ENCODE measurements around the gene AFTPH. TPM values are rescaled to one million over a fixed set of nuclear protein-coding genes. Genes with fewer than 3 reads are reported as not detected.

AFTPH gene
- total RNA-seq, 2 experiments from 2014 or later = 25.3 to 27.3 TPM

DNA sequence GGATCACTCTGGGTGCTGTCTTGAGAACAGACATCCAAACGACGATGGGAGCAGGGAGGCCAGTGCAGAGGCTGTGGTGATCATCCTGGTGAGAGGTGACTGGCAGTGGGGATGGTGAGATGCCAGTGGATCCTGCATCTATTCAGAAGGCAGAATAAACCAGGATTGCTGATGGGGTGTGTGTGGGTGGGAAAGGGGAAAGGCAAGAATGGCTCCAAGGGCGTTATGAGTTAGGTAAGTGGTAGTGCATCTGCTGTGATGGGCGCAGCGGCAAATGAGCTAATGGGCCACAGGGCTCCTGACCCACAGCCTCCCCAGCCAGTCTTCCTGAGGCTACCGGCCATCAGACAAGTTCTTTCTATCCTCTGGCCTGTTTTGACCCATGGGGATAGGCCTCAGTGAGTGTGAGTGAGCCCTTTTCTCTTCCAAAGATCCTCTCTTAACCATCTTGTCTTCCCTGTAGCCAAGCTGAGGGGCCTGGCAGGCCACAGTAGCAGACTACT, 100.0 kb downstream of the AFTPH start:
- H3K9me3 Mint-ChIP-seq = no peaks in the 10 kb centered on the region
- CTCF ChIA-PET = interaction anchor here (0.8 to 1.1 kb wide), 2 partner anchors 22 to 101 kb away, joined by 3 read pairs; partner anchors contain the start of gene AFTPH
- no peak overlapping the region for H3K27ac Mint-ChIP-seq

DNA sequence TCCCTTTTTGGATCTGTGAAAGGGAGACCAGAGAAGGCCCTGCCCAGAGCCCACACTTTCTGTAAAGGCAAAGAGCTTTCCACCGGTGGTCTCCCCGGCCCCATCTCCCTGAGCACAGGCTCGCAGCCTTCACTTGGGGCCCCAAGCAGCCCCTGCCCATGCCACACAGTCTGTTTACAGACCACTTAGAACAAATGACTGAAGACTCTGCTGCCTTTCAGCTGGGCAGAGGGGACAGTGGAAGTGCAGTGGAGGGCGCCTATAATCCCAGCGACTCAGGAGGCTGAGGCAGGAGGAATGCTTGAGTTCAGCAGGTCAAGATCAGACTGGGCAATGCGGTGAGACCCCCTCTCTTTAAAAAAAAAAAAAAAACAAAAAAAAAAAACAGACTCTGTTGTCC, 100.7 kb downstream of the AFTPH start:
- Mint-ChIP-seq H3K36me3 (ENCODE audit: low read depth) (no peaks in the 10 kb centered on the region), H3K9me3 (no peaks in the 10 kb centered on the region), H3K4me1 (ENCODE audit: low read depth) (no peaks in the 10 kb centered on the region), H3K27me3 (ENCODE audit: low read depth) (no peaks in the 10 kb centered on the region), H3K27ac (no peak overlapping the region), H3K4me3 (no peak overlapping the region)
- DNase-seq = no peak
- intact Hi-C loops (cut with micrococcal nuclease) = no loop called here
- CTCF ChIA-PET = interaction anchor here (0.8 to 1.9 kb wide), 5 partner anchors 8 to 101 kb away, joined by 3 to 6 read pairs (median 5); partner anchors contain the start of gene AFTPH

More for the DNA sequence above, 100.0 kb downstream of the AFTPH start:
- DNase-seq = no peak
- intact Hi-C loops (cut with micrococcal nuclease) = no loop called here
- Mint-ChIP-seq H3K27me3 (ENCODE audit: low read depth) (no peaks in the 10 kb centered on the region), H3K4me3 (no peak overlapping the region), H3K36me3 (ENCODE audit: low read depth) (no peaks in the 10 kb centered on the region), H3K4me1 (ENCODE audit: low read depth) (no peaks in the 10 kb centered on the region)

DNA sequence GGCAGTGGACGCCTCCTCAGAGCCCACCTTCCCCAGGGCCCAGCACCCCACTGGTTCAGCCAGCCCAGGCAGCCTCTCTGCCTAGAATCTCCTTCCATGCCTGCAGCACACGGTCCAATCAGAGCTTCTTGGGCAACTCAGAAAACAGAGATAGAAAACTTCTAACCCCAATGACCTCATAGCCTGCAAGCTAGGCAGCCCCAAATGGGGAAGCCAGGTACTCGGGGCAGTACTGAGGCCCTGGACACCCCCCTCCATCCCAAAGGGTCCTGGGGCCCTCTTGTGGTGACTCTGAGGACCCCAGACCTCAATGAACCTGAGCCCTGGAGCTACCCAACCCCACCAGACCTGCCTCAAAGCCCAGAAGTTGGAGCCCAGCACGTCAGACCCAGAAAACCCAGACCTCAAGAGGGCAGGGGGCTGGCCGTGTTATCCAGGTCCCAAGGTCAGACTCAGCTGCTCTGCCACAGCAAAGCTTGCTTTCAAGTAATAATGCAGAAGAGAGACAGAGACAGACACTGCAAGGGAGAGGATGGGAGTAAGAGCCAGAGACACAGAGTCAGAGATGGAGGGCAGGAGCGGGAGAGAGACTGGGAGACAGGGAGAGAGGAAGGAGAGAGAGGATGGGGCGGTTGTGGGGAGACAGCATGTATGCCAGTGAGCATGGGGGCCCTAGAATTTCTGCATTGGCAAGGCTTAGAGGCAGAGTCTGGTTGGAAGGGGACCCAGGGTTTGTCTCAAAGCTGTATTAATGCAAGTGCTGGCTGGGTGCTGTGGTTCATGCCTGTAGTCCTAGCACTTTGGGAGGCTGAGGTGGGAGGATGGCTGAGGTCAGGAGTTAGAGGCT, 101.4 kb downstream of the AFTPH start:
- H3K4me1 Mint-ChIP-seq (ENCODE audit: low read depth) = no peaks in the 10 kb centered on the region
- H3K4me3 Mint-ChIP-seq = no peak overlapping the region
- intact Hi-C loops (cut with micrococcal nuclease) = no loop called here
- no peaks in the 10 kb centered on the region for H3K36me3 Mint-ChIP-seq (ENCODE audit: low read depth)
- CTCF ChIA-PET = interaction anchor here (0.6 to 1.9 kb wide), 7 partner anchors 9 to 257 kb away, joined by 3 to 6 read pairs (median 3); partner anchors contain the start of gene AFTPH
- H3K27me3 Mint-ChIP-seq (ENCODE audit: low read depth) = no peaks in the 10 kb centered on the region
- H3K27ac Mint-ChIP-seq = no peak overlapping the region
- H3K9me3 Mint-ChIP-seq = no peaks in the 10 kb centered on the region
- DNase-seq = no peak

DNA sequence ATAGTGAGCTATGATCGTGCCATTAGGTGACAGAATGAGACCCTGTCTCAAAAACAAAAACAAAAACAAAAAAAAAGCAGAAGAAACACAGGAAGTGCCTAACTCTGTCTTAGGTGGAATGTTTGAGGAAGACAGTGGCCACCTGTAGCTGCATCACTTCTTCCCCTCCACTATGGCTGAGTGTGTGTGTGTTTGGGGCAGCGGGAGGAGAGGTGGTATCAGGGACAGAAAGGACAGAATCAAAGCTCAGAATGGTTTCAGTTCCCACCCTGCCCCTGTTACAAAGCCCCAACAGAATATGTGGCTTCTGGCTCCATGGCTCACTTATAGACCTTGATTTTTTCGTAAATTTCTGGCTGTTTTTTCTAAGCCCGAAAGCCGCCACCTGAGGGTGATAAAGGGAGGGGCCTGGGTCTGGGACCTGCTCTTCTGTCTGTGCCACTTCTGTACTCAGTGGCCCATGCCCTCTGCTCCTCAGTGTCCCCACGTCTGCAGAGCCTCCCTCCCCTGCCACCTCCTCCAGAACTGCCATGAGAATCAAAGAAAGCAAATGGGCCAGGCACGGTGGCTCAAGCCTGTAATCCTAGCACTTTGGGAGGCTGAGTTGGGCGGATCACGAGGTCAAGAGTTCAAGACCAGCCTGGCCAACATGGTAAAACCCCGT, 102.2 kb downstream of the AFTPH start:
- no peaks in the 10 kb centered on the region for H3K9me3 Mint-ChIP-seq
- H3K4me3 Mint-ChIP-seq = no peak overlapping the region
- no peak for DNase-seq
- intact Hi-C loops (cut with micrococcal nuclease) = no loop called here
- H3K27me3 Mint-ChIP-seq (ENCODE audit: low read depth) = no peaks in the 10 kb centered on the region
- no peaks in the 10 kb centered on the region for H3K4me1 Mint-ChIP-seq (ENCODE audit: low read depth)
- H3K27ac Mint-ChIP-seq = no peak overlapping the region
- CTCF ChIA-PET = interaction anchor here (0.6 to 1.9 kb wide), 6 partner anchors 10 to 256 kb away, joined by 3 to 6 read pairs (median 5); partner anchors contain the start of gene AFTPH
- H3K36me3 Mint-ChIP-seq (ENCODE audit: low read depth) = no peaks in the 10 kb centered on the region

DNA sequence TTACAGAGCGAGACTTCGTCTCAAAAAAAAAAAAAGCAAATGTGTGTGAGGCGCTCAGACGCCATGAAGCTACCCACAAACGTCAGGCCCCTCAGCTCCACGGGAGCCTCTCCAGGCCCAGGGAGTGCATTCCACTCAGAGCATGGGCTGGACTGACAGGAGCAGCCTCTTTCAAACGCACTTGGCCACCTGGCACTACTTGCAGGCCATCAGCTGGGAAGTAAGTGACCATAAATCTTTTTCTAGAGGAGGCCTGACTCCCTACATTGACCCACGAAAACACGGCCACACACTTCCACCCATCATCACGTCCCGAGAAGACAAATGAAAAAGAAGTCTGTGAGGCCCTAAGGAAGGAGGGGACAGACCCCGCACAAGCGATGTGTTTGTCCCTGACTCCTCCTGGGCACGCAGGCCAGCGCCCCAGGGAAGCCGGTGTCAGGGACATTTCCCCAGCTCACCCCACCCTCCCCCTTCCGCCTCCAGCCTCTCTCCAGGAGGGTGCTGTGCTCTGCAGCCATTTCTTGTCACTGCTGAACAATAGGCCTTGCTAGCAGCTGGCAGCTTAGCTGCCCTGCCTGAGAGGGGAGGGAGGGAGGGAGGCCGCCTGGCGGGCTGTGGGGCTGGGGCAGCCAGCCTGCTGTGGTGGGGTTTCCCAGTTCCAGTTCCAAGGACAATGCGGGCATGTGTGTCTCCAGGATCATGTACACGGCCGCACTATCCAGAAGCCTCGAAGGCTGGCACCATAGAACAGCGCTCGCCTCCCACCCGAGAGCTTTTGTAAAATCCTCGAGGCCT, 103.0 kb downstream of the AFTPH start:
- no peak overlapping the region for H3K4me3 Mint-ChIP-seq
- H3K36me3 Mint-ChIP-seq (ENCODE audit: low read depth) = no peaks in the 10 kb centered on the region
- DNase-seq = no peak
- intact Hi-C loops (cut with micrococcal nuclease) = no loop called here
- H3K27ac Mint-ChIP-seq = no peak overlapping the region
- CTCF ChIA-PET = interaction anchor here (1.0 to 1.9 kb wide), 3 partner anchors 10 to 41 kb away, joined by 3 to 5 read pairs (median 5); no protein-coding TSS in a partner anchor
- no peaks in the 10 kb centered on the region for H3K4me1 Mint-ChIP-seq (ENCODE audit: low read depth)
- no peaks in the 10 kb centered on the region for H3K27me3 Mint-ChIP-seq (ENCODE audit: low read depth)
- H3K9me3 Mint-ChIP-seq = no peaks in the 10 kb centered on the region

DNA sequence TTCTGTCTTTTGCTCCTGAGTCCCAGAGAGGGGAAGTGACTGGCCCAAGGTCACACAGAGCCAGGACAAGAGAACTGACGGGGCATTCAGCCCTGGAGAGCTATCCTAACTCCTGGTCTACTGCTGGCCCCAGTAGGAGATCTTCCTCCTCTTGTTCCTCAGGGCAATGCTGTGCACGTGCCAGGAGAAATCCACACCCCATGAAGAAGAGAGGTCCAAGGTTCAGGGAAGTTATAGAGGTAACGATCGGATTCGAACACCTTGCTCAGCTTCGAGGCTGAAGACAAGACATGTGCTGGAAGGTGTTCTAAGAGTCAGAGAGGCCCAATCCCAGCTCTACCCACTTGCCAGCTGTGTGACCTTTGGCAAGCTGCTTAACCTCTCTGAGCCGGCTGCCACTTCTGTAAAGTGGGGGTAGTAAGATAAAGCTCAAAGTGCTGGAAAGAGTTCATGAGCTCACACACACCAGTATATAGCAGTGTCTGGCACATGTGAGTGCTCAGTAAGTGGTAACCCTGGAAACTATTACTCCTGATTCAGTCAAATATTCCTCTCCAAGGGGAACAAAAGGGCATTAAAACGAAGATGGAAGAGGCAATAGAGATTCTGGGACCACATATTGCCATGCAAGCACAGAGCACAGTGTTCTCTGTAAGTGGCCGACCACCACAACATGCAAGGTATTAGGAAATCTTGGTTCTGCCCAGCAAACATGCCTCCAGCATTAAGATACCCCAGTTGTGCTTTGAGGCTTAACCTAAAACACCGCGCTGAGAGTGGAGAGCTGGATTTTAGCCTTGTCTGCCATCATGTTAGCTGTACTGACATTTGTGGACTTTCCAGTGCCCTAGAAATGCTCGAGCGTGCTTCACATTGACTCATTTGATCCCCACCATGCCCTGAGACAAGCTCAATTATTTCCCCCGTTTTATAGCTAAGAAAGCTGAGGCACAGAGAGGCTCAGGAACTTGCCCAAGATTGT, 104.0 kb downstream of the AFTPH start:
- H3K27me3 Mint-ChIP-seq (ENCODE audit: low read depth) = no peaks in the 10 kb centered on the region
- H3K9me3 Mint-ChIP-seq = no peaks in the 10 kb centered on the region
- intact Hi-C loops (cut with micrococcal nuclease) = no loop called here
- no peaks in the 10 kb centered on the region for H3K36me3 Mint-ChIP-seq (ENCODE audit: low read depth)
- H3K27ac Mint-ChIP-seq = no peak overlapping the region
- no peaks in the 10 kb centered on the region for H3K4me1 Mint-ChIP-seq (ENCODE audit: low read depth)
- no peak overlapping the region for H3K4me3 Mint-ChIP-seq
- CTCF ChIA-PET = interaction anchor here (1.0 to 1.9 kb wide), 6 partner anchors 9 to 106 kb away, joined by 3 to 5 read pairs (median 4); no protein-coding TSS in a partner anchor
- DNase-seq = no peak

DNA sequence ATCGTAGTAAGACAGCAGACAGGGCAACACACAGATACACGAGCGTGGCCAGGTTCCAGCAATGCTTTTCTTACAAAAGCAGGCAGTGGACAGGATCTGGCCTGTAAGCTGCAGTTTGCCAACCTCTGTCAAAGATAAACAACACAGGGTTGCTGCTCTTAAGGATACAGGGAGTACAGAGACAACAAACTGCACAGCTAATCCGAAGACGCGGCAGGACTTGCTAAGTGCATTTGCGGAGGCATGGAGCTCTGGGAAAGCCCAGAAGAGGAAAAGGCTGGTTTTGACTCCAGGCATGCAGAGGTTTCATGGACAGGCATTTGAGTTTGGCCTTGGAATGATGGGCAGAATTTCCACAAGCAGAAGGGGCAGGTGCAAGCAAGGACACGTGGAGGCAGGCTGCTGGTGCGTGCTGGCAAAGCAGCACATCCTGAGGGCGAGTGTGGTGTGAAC, 105.2 kb downstream of the AFTPH start:
- Mint-ChIP-seq H3K27me3 (ENCODE audit: low read depth) (no peaks in the 10 kb centered on the region), H3K4me1 (ENCODE audit: low read depth) (no peaks in the 10 kb centered on the region), H3K9me3 (no peaks in the 10 kb centered on the region), H3K4me3 (no peak overlapping the region), H3K27ac (no peak overlapping the region), H3K36me3 (ENCODE audit: low read depth) (peaks cover 2% of the 10 kb centered on the region)
- intact Hi-C loops (cut with micrococcal nuclease) = no loop called here
- no peak for DNase-seq
- CTCF ChIA-PET = interaction anchor here (1.0 to 1.9 kb wide), 4 partner anchors 11 to 107 kb away, joined by 3 to 4 read pairs (median 4); no protein-coding TSS in a partner anchor

DNA sequence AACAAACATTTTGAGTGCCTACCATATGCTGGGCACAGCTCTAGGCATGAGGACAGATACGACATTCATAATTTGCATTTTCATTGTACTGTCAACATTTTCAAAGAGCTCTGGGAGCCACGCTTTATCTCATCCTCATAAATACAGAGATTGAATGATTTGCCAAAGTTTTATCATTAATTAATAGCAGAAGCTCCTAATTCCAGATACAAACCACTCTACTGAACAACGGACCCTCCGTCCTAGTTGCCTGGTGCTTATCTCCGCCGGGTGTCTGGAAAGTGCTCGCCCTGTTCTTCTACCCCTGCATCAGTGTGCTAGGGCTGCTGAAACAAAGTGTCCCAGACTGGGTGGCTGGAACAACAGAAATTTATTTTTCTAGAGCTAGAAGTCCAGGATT, 105.7 kb downstream of the AFTPH start:
- H3K27ac Mint-ChIP-seq = no peak overlapping the region

DNA sequence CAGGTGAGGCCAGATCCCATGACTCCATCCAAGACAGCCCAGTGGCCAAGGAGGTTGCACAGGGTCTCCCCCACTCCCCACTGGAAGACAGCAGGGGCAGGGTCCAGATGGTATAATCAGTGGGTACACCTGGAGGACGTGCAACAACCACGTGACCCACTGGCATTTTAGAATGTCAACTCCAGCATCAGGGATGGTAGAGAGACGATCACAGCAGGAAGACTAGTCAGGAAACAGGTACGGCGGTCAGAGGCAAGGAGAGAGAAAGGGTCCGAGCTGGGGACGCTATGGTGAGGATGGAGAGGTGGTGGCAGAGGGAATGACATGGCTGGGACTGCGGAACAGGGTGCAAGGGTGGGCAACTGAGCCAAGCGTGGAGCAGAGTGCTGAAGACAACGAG, 106.6 kb downstream of the AFTPH start:
- H3K4me3 Mint-ChIP-seq = no peak overlapping the region
- peaks cover 6% of the 10 kb centered on the region for H3K36me3 Mint-ChIP-seq (ENCODE audit: low read depth)
- H3K27me3 Mint-ChIP-seq (ENCODE audit: low read depth) = no peaks in the 10 kb centered on the region
- no peak overlapping the region for H3K27ac Mint-ChIP-seq
- intact Hi-C loops (cut with micrococcal nuclease) = no loop called here
- peaks cover 3% of the 10 kb centered on the region for H3K4me1 Mint-ChIP-seq (ENCODE audit: low read depth)
- no peaks in the 10 kb centered on the region for H3K9me3 Mint-ChIP-seq
- CTCF ChIA-PET = interaction anchor here (0.7 to 1.0 kb wide), 3 partner anchors 22 to 237 kb away, joined by 3 read pairs; no protein-coding TSS in a partner anchor
- DNase-seq = no peak

More for the DNA sequence above, 105.7 kb downstream of the AFTPH start:
- peaks cover 2% of the 10 kb centered on the region for H3K36me3 Mint-ChIP-seq (ENCODE audit: low read depth)
- no peaks in the 10 kb centered on the region for H3K4me1 Mint-ChIP-seq (ENCODE audit: low read depth)
- H3K27me3 Mint-ChIP-seq (ENCODE audit: low read depth) = no peaks in the 10 kb centered on the region
- no peaks in the 10 kb centered on the region for H3K9me3 Mint-ChIP-seq
- CTCF ChIA-PET = interaction anchor here (1.1 to 1.9 kb wide), 2 partner anchors 43 to 107 kb away, joined by 3 to 4 read pairs; no protein-coding TSS in a partner anchor
- intact Hi-C loops (cut with micrococcal nuclease) = no loop called here
- no peak overlapping the region for H3K4me3 Mint-ChIP-seq
- DNase-seq = no peak

DNA sequence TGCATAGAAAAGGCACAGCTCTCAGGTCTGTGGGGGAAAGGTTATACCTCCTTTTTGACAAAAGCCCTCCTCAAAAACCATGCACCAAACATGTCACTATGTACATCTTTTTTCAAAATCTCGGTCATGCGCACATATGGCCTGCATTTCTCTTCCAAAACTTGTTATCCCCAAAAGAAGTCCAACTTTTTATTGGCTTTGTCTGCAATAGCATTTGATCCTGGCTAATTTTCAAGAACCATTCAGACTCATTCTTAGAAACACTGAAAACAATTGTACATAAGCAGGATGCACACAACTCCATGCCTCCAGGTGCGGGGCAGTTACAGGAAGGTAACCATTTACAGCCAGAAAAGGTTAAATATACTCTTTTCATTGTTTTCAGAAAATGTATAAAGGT, 107.6 kb downstream of the AFTPH start:
- H3K4me3 Mint-ChIP-seq = no peak overlapping the region
- intact Hi-C loops (cut with micrococcal nuclease) = no loop called here
- H3K27ac Mint-ChIP-seq = no peak overlapping the region
- no peak for DNase-seq
- H3K9me3 Mint-ChIP-seq = no peaks in the 10 kb centered on the region
- peaks cover 15% of the 10 kb centered on the region for H3K36me3 Mint-ChIP-seq (ENCODE audit: low read depth)
- no peaks in the 10 kb centered on the region for H3K27me3 Mint-ChIP-seq (ENCODE audit: low read depth)
- peaks cover 12% of the 10 kb centered on the region for H3K4me1 Mint-ChIP-seq (ENCODE audit: low read depth)
- CTCF ChIA-PET = interaction anchor here (1.0 to 1.5 kb wide), 3 partner anchors 14 to 45 kb away, joined by 3 to 4 read pairs (median 3); no protein-coding TSS in a partner anchor
